Midbrain (tissue), 1 donor: ENCODE results near the gene CUEDC1.
"Not testable (repeated sequence)": the region's sequence is repeated elsewhere in the genome, so short reads cannot be mapped to it uniquely, and the experiment has no call there.

Experiments
- DNase-seq: peaks from one replicate; lab custom pipeline; 2025; lab: John Stamatoyannopoulos, UW

Gene CUEDC1

GRCh38 chr17:57984936-57985674 is 29.9 kb upstream of the CUEDC1 start:
- no peak for DNase-seq

- DNase-seq = no peak
Measured at GRCh38 chr17:57984261-57984890, 29.2 kb upstream of the CUEDC1 start.

GRCh38 chr17:57983446-57983845 is 28.2 kb upstream of the CUEDC1 start:
- DNase-seq = no peak

- no peak for DNase-seq
Measured at GRCh38 chr17:57982452-57983170, 27.4 kb upstream of the CUEDC1 start.

- DNase-seq = no peak
Measured at GRCh38 chr17:57980522-57980921, 25.3 kb upstream of the CUEDC1 start.

- DNase-seq = no peak
Measured at GRCh38 chr17:57979076-57979475, 23.9 kb upstream of the CUEDC1 start.

- DNase-seq = peak; percentile 62
Measured at GRCh38 chr17:57976594-57976993, 21.4 kb upstream of the CUEDC1 start.

- no peak for DNase-seq
Measured at GRCh38 chr17:57975044-57975443, 19.8 kb upstream of the CUEDC1 start.

- DNase-seq = not testable (repeated sequence)
Measured at GRCh38 chr17:57974053-57974824, 19.0 kb upstream of the CUEDC1 start.

- DNase-seq = no peak
Measured at GRCh38 chr17:57972151-57972550, 16.9 kb upstream of the CUEDC1 start.

- DNase-seq = no peak
Measured at GRCh38 chr17:57971572-57971971, 16.4 kb upstream of the CUEDC1 start.

- no peak for DNase-seq
Measured at GRCh38 chr17:57970710-57971109, 15.5 kb upstream of the CUEDC1 start.

GRCh38 chr17:57968456-57968855 is 13.2 kb upstream of the CUEDC1 start:
- no peak for DNase-seq

GRCh38 chr17:57966875-57967274 is 11.7 kb upstream of the CUEDC1 start:
- no peak for DNase-seq

GRCh38 chr17:57966246-57966645 is 11.0 kb upstream of the CUEDC1 start:
- DNase-seq = no peak

- no peak for DNase-seq
Measured at GRCh38 chr17:57965521-57966160, 10.4 kb upstream of the CUEDC1 start.

- no peak for DNase-seq
Measured at GRCh38 chr17:57963149-57963511, 7.9 kb upstream of the CUEDC1 start.

- no peak for DNase-seq
Measured at GRCh38 chr17:57962279-57963148, 7.3 kb upstream of the CUEDC1 start.

- DNase-seq = no peak
Measured at GRCh38 chr17:57959929-57960328, 4.7 kb upstream of the CUEDC1 start.

- DNase-seq = not testable (repeated sequence)
Measured at GRCh38 chr17:57958391-57958790, 3.2 kb upstream of the CUEDC1 start.

- no peak for DNase-seq
Measured at GRCh38 chr17:57957886-57958285, 2.7 kb upstream of the CUEDC1 start.
